K562 (cell line): ENCODE results near the gene PLEKHH2. TPM values are rescaled to one million over a fixed set of nuclear protein-coding genes. Genes with fewer than 3 reads are reported as not detected.

Source experiments
- CBFA2T2 ChIP-seq: fragments of 450-650 bp; conservative IDR thresholded peaks from 2 replicates; pipeline ENCODE4 v1.6.1; 2017; ENCODE audit warnings: mild to moderate bottlenecking
- CBX3 ChIP-seq, 2 experiments: IDR thresholded peaks; 1 replicate in 1 of 2; 2 replicates in 1 of 2; pipeline ENCODE4 v1.6.1; 2012; ENCODE audit warnings: inconsistent platforms in 2 of 2, low read length in 2 of 2, borderline replicate concordance in 1 of 2, control low read depth in 1 of 2
- ESRRA ChIP-seq: fragments of 450-650 bp; IDR thresholded peaks from 2 replicates; pipeline ENCODE4 v1.6.1; 2014; ENCODE audit warnings: low read depth, mild to moderate bottlenecking, moderate library complexity, borderline replicate concordance
- FOSL1 ChIP-seq: fragments of 200-800 bp; sonication (Bioruptor generic); conservative IDR thresholded peaks from 2 replicates; pipeline ENCODE4 v1.6.1; 2016; ENCODE audit warnings: missing genetic modification characterization, missing compliant biosample characterization
- MTA2 ChIP-seq: fragments of 450-650 bp; IDR thresholded peaks from 2 replicates; pipeline ENCODE4 v1.6.1; 2016; ENCODE audit warnings: low read depth
- STAT5A ChIP-seq: IDR thresholded peaks from 2 replicates; pipeline ENCODE4 v1.6.1; 2012; ENCODE audit warnings: low read length, inconsistent platforms, borderline replicate concordance
- TAL1 ChIP-seq: fragments of 450-650 bp; IDR thresholded peaks from 2 replicates; pipeline ENCODE4 v1.6.1; 2016; ENCODE audit warnings: mild to moderate bottlenecking
- TCF3 ChIP-seq: sonication (generic); formaldehyde crosslinking; IDR thresholded peaks from 2 replicates; pipeline ENCODE4 v1.4.0; 2020; ENCODE audit warnings: mild to moderate bottlenecking, missing genetic modification reagents
- TEAD4 ChIP-seq, 2 experiments: sonication (generic) in 1 of 2; formaldehyde crosslinking in 1 of 2; IDR thresholded peaks; 2 replicates each; pipeline versions ENCODE4 v1.6.1 to v1.8.0; 2012 to 2022; ENCODE audit warnings: borderline replicate concordance in 1 of 2, inconsistent platforms in 1 of 2, low read length in 1 of 2, mild to moderate bottlenecking in 1 of 2, missing genetic modification reagents in 1 of 2
- TRIM28 ChIP-seq: fragments of 450-650 bp; IDR thresholded peaks from 2 replicates; pipeline ENCODE4 v1.6.1; 2017
- polyA plus RNA-seq, 8 experiments: library from polyadenylated mRNA; depleted of rRNA in 4 of 8; stranded (reverse) in 5 of 8; unstranded in 3 of 8; fragments of >200 nt; fragmentation: Nextera tagmentation in 2 of 8; fragmentation: Illumina TruSeq in 1 of 8; extraction: Ambion mirVana in 2 of 8; extraction: Trizol in 1 of 8; gene quantifications; 2 replicates each; pipeline versions ENCODE4 v1.2.1 to v1.2.3, GENCODE V29; 2011 to 2014; ENCODE audit warnings: inconsistent platforms in 1 of 8, missing spikeins in 1 of 8
- total RNA-seq, 7 experiments: library from RNA; depleted of rRNA in 6 of 7; stranded (reverse); fragments of >200 nt in 6 of 7; fragmentation: Illumina TruSeq in 2 of 7; extraction: Trizol in 2 of 7; gene quantifications; 2 replicates each; pipeline versions ENCODE4 v1.2.1 to v1.2.3, GENCODE V29; 2011 to 2021; ENCODE audit warnings: low replicate concordance in 1 of 7
- TF ChIP-seq, protein P1 (sequence below), 2 experiments: fragments of 450-650 bp; IDR thresholded peaks; 2 replicates each; pipeline ENCODE4 v1.6.1; 2016
- TF ChIP-seq, protein P2 (sequence below): sonication (generic); IDR thresholded peaks from 2 replicates; pipeline ENCODE4 v1.6.1; 2016

Gene PLEKHH2
- total and polyA plus RNA-seq, 9 of the 15 experiments (the other 6 are each of a cell fraction or from before 2014, with no cell fraction given) = 0.77 to 13.5 (median 2.7) TPM

DNA sequence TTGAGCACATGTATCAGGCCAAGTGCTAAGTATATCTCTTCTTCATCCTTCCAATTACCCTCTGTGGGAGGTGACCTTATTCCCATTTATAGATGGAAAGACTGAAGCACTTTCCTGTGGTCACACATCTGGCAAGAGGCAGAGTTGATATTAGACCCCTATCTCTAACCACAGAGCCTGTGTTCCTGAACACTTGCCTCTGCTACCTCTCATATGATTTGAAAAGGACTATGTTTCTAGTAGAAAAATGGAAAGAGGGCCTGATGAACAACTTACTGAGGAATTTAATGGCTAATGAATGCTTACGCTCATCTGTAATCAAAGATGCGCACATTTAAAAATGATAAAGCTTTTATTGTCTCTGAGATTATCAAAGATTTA is 90.6 kb downstream of the PLEKHH2 start (continued):
- peak in 1 of 2 experiments; percentile 95; a peak in 1 of 3 replicates for TF ChIP-seq CBX3 (IDR thresholded peaks at IDR 0.05; ENCODE audit: borderline replicate concordance in 1 of 2, low read length in 2 of 2)
- peak; percentile 74; the same call in 1 of the 2 replicates for TF ChIP-seq ESRRA
- 0 out of 2 replicates have a peak, but pooled peaks have one; percentile 65 for TF ChIP-seq FOSL1
- TF ChIP-seq MTA2 = 0 out of 2 replicates have a peak, but pooled peaks have one; percentile 14
- TF ChIP-seq CBFA2T2 = peak; percentile 66
- TF ChIP-seq TEAD4 (IDR thresholded peaks at IDR 0.05; ENCODE audit: low read length) = peak; percentile 78
- TF ChIP-seq TEAD4 (CRISPR knock-in tag; IDR thresholded peaks at IDR 0.05; ENCODE audit: borderline replicate concordance) = no peak
- TF ChIP-seq TRIM28 = peak; percentile 90
- TF ChIP-seq STAT5A = 0 out of 2 replicates have a peak, but pooled peaks have one; percentile 26
- TF ChIP-seq, protein P1, sequence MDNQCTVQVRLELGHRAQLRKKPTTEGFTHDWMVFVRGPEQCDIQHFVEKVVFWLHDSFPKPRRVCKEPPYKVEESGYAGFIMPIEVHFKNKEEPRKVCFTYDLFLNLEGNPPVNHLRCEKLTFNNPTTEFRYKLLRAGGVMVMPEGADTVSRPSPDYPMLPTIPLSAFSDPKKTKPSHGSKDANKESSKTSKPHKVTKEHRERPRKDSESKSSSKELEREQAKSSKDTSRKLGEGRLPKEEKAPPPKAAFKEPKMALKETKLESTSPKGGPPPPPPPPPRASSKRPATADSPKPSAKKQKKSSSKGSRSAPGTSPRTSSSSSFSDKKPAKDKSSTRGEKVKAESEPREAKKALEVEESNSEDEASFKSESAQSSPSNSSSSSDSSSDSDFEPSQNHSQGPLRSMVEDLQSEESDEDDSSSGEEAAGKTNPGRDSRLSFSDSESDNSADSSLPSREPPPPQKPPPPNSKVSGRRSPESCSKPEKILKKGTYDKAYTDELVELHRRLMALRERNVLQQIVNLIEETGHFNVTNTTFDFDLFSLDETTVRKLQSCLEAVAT (IDR thresholded peaks at IDR 0.05) = 0 out of 4 replicates have a peak, but pooled peaks of 1 of the 2 experiments have one; percentile 17
- peak; percentile 55 for TF ChIP-seq TCF3
- TF ChIP-seq, protein P2, sequence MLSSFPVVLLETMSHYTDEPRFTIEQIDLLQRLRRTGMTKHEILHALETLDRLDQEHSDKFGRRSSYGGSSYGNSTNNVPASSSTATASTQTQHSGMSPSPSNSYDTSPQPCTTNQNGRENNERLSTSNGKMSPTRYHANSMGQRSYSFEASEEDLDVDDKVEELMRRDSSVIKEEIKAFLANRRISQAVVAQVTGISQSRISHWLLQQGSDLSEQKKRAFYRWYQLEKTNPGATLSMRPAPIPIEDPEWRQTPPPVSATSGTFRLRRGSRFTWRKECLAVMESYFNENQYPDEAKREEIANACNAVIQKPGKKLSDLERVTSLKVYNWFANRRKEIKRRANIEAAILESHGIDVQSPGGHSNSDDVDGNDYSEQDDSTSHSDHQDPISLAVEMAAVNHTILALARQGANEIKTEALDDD = no peak
- TF ChIP-seq TAL1 = peak; percentile 65
